GM12878 (cell line): ENCODE data around the gene SOX6.

ENCODE experiments used
- FOXM1 ChIP-seq: IDR thresholded peaks from 2 replicates; pipeline ENCODE4 v1.6.1; 2012; ENCODE audit warnings: low read depth, mild to moderate bottlenecking, inconsistent platforms, low read length, moderate library complexity
- GABPA ChIP-seq: IDR thresholded peaks from 2 replicates; pipeline ENCODE4 v1.6.1; 2014; ENCODE audit warnings: antibody characterized with exemption, low read depth, mild to moderate bottlenecking, inconsistent platforms
- HDAC2 ChIP-seq: fragments of 200-600 bp; sonication (generic); IDR thresholded peaks from 2 replicates; pipeline ENCODE4 v1.6.1; 2017
- JUND ChIP-seq: IDR thresholded peaks from 2 replicates; pipeline ENCODE4 v1.6.1; 2012; ENCODE audit warnings: low read depth, mild to moderate bottlenecking, low read length, improper control_type of control experiment, moderate library complexity
- POLR2A ChIP-seq: IDR thresholded peaks from 2 replicates; pipeline ENCODE4 v1.6.1; 2011; ENCODE audit warnings: low read depth, mild to moderate bottlenecking, low read length
- TCF7 ChIP-seq: IDR thresholded peaks from 2 replicates; pipeline ENCODE4 v1.6.1; 2014; ENCODE audit warnings: antibody characterized with exemption, borderline replicate concordance
- YBX1 ChIP-seq: fragments of 450-650 bp; IDR thresholded peaks from 2 replicates; pipeline ENCODE4 v1.6.1; 2016; ENCODE audit warnings: antibody characterized with exemption
- ZNF24 ChIP-seq: fragments of 450-650 bp; IDR thresholded peaks from 2 replicates; pipeline ENCODE4 v1.6.1; 2017; ENCODE audit warnings: antibody characterized with exemption, mild to moderate bottlenecking
- ZSCAN29 ChIP-seq: fragments of 450-650 bp; IDR thresholded peaks from 2 replicates; pipeline ENCODE4 v1.6.1; 2017; ENCODE audit warnings: mild to moderate bottlenecking, moderate library complexity
- TF ChIP-seq, protein P1 (sequence below): IDR thresholded peaks from 2 replicates; pipeline ENCODE4 v1.6.1; 2011; ENCODE audit warnings: low read depth, mild to moderate bottlenecking, low read length, moderate library complexity, borderline replicate concordance; ENCODE audit errors: extremely low read depth
- TF ChIP-seq, protein P2 (sequence below), 3 experiments: IDR thresholded peaks in 2 of 3; conservative IDR thresholded peaks in 1 of 3; 2 replicates each; pipeline ENCODE4 v1.5.1; 2011; ENCODE audit warnings: low read depth in 3 of 3, low read length in 3 of 3, mild to moderate bottlenecking in 3 of 3, control low read depth in 2 of 3, moderate library complexity in 2 of 3, inconsistent platforms in 1 of 3, mixed read lengths in 1 of 3; ENCODE audit not compliant: control insufficient read depth in 2 of 3, insufficient read depth in 1 of 3; ENCODE audit errors: extremely low read depth in 1 of 3
- TF ChIP-seq, protein P3 (sequence below): fragments of 450-650 bp; IDR thresholded peaks from 2 replicates; pipeline ENCODE4 v1.6.1; 2017; ENCODE audit warnings: mild to moderate bottlenecking
- TF ChIP-seq, protein P4 (sequence below): fragments of 450-650 bp; IDR thresholded peaks from 2 replicates; pipeline ENCODE4 v1.6.1; 2016; ENCODE audit warnings: mild to moderate bottlenecking, moderate library complexity, borderline replicate concordance

DNA sequence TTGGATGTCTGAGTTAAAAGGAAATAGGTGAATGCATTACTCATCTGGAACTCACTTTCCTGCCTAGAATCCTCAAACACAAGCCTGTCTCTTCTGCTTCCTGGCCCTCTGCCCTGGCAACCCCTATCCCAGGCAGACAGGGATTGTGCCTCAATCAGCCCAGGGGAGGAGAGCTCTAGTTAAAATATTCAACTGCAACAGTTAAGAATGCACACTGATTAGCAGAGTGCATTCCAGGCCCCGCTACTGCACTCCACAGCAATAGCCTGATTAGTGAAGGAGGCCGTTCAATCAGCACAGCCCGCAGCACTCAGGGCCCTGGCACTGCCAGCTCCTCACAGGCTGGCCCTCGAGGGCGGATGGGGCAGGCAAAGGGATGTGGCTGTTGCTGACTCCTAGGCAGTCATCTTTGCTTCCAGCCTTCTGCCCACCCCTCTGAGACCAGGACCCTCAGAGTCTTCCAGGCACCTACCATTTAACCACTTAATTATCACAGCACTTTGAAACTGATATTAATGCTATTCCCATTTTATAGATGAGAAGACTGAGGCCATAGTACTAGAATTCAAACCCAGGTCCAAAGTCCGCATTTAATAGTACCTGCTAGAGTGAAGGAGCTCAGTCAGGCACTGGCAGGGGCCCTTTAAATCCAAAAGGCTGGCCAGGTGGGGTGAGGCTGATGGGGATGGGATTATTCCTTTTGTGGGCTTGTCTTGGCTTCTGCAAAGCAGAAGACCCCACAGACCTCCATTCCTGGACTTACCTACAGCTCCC is 435.3 kb downstream of the SOX6 start:
- TF ChIP-seq GABPA (no peak), POLR2A (no peak), JUND (no peak), FOXM1 (no peak), ZNF24 (no peak), TCF7 (no peak), ZSCAN29 (no peak), YBX1 (no peak), HDAC2 (no peak)
- TF ChIP-seq, protein P1, sequence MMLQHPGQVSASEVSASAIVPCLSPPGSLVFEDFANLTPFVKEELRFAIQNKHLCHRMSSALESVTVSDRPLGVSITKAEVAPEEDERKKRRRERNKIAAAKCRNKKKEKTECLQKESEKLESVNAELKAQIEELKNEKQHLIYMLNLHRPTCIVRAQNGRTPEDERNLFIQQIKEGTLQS, result no peak
- TF ChIP-seq, protein P2, sequence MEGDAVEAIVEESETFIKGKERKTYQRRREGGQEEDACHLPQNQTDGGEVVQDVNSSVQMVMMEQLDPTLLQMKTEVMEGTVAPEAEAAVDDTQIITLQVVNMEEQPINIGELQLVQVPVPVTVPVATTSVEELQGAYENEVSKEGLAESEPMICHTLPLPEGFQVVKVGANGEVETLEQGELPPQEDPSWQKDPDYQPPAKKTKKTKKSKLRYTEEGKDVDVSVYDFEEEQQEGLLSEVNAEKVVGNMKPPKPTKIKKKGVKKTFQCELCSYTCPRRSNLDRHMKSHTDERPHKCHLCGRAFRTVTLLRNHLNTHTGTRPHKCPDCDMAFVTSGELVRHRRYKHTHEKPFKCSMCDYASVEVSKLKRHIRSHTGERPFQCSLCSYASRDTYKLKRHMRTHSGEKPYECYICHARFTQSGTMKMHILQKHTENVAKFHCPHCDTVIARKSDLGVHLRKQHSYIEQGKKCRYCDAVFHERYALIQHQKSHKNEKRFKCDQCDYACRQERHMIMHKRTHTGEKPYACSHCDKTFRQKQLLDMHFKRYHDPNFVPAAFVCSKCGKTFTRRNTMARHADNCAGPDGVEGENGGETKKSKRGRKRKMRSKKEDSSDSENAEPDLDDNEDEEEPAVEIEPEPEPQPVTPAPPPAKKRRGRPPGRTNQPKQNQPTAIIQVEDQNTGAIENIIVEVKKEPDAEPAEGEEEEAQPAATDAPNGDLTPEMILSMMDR (IDR thresholded peaks at IDR 0.05 in 2 of 3, conservative IDR thresholded peaks at IDR 0.05 in 1 of 3; ENCODE audit: control insufficient read depth in 2 of 3, extremely low read depth in 1 of 3, insufficient read depth in 1 of 3, low read depth in 3 of 3, low read length in 3 of 3), result no peak
- TF ChIP-seq, protein P3, sequence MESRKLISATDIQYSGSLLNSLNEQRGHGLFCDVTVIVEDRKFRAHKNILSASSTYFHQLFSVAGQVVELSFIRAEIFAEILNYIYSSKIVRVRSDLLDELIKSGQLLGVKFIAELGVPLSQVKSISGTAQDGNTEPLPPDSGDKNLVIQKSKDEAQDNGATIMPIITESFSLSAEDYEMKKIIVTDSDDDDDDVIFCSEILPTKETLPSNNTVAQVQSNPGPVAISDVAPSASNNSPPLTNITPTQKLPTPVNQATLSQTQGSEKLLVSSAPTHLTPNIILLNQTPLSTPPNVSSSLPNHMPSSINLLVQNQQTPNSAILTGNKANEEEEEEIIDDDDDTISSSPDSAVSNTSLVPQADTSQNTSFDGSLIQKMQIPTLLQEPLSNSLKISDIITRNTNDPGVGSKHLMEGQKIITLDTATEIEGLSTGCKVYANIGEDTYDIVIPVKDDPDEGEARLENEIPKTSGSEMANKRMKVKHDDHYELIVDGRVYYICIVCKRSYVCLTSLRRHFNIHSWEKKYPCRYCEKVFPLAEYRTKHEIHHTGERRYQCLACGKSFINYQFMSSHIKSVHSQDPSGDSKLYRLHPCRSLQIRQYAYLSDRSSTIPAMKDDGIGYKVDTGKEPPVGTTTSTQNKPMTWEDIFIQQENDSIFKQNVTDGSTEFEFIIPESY, result no peak
- TF ChIP-seq, protein P4, sequence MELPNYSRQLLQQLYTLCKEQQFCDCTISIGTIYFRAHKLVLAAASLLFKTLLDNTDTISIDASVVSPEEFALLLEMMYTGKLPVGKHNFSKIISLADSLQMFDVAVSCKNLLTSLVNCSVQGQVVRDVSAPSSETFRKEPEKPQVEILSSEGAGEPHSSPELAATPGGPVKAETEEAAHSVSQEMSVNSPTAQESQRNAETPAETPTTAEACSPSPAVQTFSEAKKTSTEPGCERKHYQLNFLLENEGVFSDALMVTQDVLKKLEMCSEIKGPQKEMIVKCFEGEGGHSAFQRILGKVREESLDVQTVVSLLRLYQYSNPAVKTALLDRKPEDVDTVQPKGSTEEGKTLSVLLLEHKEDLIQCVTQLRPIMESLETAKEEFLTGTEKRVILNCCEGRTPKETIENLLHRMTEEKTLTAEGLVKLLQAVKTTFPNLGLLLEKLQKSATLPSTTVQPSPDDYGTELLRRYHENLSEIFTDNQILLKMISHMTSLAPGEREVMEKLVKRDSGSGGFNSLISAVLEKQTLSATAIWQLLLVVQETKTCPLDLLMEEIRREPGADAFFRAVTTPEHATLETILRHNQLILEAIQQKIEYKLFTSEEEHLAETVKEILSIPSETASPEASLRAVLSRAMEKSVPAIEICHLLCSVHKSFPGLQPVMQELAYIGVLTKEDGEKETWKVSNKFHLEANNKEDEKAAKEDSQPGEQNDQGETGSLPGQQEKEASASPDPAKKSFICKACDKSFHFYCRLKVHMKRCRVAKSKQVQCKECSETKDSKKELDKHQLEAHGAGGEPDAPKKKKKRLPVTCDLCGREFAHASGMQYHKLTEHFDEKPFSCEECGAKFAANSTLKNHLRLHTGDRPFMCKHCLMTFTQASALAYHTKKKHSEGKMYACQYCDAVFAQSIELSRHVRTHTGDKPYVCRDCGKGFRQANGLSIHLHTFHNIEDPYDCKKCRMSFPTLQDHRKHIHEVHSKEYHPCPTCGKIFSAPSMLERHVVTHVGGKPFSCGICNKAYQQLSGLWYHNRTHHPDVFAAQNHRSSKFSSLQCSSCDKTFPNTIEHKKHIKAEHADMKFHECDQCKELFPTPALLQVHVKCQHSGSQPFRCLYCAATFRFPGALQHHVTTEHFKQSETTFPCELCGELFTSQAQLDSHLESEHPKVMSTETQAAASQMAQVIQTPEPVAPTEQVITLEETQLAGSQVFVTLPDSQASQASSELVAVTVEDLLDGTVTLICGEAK, result no peak
